DMS 273 treated with DMSO at 0.1 percent for 48 hours (cell line): ENCODE data around the gene ATP2A2.
"Not testable (repeated sequence)": the region's sequence is repeated elsewhere in the genome, so short reads cannot be mapped to it uniquely, and the experiment has no call there.

Source experiments
- DNase-seq: peaks from one replicate; lab custom pipeline; 2025; lab: John Stamatoyannopoulos, UW

Gene ATP2A2

GRCh38 chr12:110280779-110281548 is at the start of gene ATP2A2:
Gene ATP2A2 (plus strand): TSS chr12:110281247. CDS start chr12:110281790, 543 bp downstream.
- DNase-seq, result peak; percentile 56

GRCh38 chr12:110233212-110233903 is 47.7 kb upstream of the ATP2A2 start:
- no peak for DNase-seq

GRCh38 chr12:110234331-110234751 is 46.7 kb upstream of the ATP2A2 start:
- no peak for DNase-seq

GRCh38 chr12:110234755-110235154 is 46.3 kb upstream of the ATP2A2 start:
- no peak for DNase-seq

- DNase-seq, result no peak
Measured at GRCh38 chr12:110235383-110235782, 45.7 kb upstream of the ATP2A2 start.

- DNase-seq, result no peak
Measured at GRCh38 chr12:110243227-110243626, 37.8 kb upstream of the ATP2A2 start.

- DNase-seq, result no peak
Measured at GRCh38 chr12:110244372-110244771, 36.7 kb upstream of the ATP2A2 start.

- DNase-seq, result no peak
Measured at GRCh38 chr12:110244829-110245228, 36.2 kb upstream of the ATP2A2 start.

GRCh38 chr12:110245369-110245772 is 35.7 kb upstream of the ATP2A2 start:
- no peak for DNase-seq

- no peak for DNase-seq
Measured at GRCh38 chr12:110246636-110247339, 34.3 kb upstream of the ATP2A2 start.

- DNase-seq, result no peak
Measured at GRCh38 chr12:110247340-110248095, 33.5 kb upstream of the ATP2A2 start.

GRCh38 chr12:110248096-110248447 is 33.0 kb upstream of the ATP2A2 start:
- DNase-seq, result no peak

- DNase-seq, result no peak
Measured at GRCh38 chr12:110249105-110249504, 31.9 kb upstream of the ATP2A2 start.

- no peak for DNase-seq
Measured at GRCh38 chr12:110249716-110250225, 31.3 kb upstream of the ATP2A2 start.

GRCh38 chr12:110251381-110251780 is 29.7 kb upstream of the ATP2A2 start:
- DNase-seq, result no peak

- DNase-seq, result no peak
Measured at GRCh38 chr12:110252716-110253115, 28.3 kb upstream of the ATP2A2 start.

- DNase-seq, result no peak
Measured at GRCh38 chr12:110253176-110253575, 27.9 kb upstream of the ATP2A2 start.

GRCh38 chr12:110254971-110255540 is 26.0 kb upstream of the ATP2A2 start:
- no peak for DNase-seq

- not testable (repeated sequence) for DNase-seq
Measured at GRCh38 chr12:110255890-110256456, 25.1 kb upstream of the ATP2A2 start.

- DNase-seq, result no peak
Measured at GRCh38 chr12:110256780-110257431, 24.1 kb upstream of the ATP2A2 start.

GRCh38 chr12:110258466-110258865 is 22.6 kb upstream of the ATP2A2 start:
- no peak for DNase-seq
